OCI-LY1 (cell line): Measurements from ENCODE around the gene ROBO1.

Experiments used
- EZH2 ChIP-seq: fragments of 200-600 bp; sonication (generic), shearing (Covaris generic); IDR thresholded peaks from 2 replicates; pipeline ENCODE4 v1.8.0; 2017; ENCODE audit warnings: borderline replicate concordance, mixed run types, mild to moderate bottlenecking, antibody characterized with exemption, low read length, moderate library complexity, mixed read lengths
- TF ChIP-seq, protein P1 (sequence below): fragments of 200-600 bp; sonication (generic), shearing (Covaris generic); IDR thresholded peaks from 2 replicates; pipeline ENCODE4 v1.5.1; 2017; ENCODE audit warnings: mild to moderate bottlenecking, antibody characterized with exemption, low read length, moderate library complexity, mixed read lengths

DNA sequence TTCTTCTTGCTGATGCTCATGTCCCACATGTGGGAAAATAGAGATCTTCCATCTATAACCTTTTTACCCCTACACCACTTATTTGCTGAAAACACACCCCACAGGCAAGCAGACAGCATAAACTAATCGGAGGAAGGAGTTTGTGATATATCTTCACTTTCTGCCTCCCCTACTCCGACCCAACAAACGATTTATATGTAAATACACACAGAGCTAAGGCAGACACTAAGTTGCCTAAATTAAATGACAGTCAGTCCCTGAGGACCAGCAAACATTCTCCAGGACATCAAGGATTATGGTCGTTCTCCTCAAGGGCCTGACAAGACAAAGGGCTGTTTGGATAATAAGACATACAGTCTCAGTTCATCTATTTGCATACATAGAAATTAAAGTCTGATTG is 552.5 kb downstream of the ROBO1 start:
- TF ChIP-seq, protein P1, sequence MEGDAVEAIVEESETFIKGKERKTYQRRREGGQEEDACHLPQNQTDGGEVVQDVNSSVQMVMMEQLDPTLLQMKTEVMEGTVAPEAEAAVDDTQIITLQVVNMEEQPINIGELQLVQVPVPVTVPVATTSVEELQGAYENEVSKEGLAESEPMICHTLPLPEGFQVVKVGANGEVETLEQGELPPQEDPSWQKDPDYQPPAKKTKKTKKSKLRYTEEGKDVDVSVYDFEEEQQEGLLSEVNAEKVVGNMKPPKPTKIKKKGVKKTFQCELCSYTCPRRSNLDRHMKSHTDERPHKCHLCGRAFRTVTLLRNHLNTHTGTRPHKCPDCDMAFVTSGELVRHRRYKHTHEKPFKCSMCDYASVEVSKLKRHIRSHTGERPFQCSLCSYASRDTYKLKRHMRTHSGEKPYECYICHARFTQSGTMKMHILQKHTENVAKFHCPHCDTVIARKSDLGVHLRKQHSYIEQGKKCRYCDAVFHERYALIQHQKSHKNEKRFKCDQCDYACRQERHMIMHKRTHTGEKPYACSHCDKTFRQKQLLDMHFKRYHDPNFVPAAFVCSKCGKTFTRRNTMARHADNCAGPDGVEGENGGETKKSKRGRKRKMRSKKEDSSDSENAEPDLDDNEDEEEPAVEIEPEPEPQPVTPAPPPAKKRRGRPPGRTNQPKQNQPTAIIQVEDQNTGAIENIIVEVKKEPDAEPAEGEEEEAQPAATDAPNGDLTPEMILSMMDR: no peak
- no peak for TF ChIP-seq EZH2
